ENCODE data around the gene RFTN2.

The RFTN2 gene

GRCh38 chr2:197600306-197600705, 75.1 kb downstream of the RFTN2 start:
- H3K27me3 ChIP-seq (ENCODE audit: insufficient read depth, low read length, poor library complexity), result peaks cover 9% of the 10 kb centered on the region
- H3K4me2 ChIP-seq (ENCODE audit: insufficient read depth, low read length), result no peak overlapping the region
- H3K4me3 ChIP-seq (ENCODE audit: low read depth in 1 of 2, low read length in 2 of 2), result no peak overlapping the region
- H3K79me2 ChIP-seq (ENCODE audit: insufficient read depth, low read length), result no peaks in the 10 kb centered on the region
- no peak overlapping the region for H2AFZ ChIP-seq (ENCODE audit: low read depth, low read length)
- H3K36me3 ChIP-seq (ENCODE audit: insufficient read depth, low read length), result no peaks in the 10 kb centered on the region
- no peaks in the 10 kb centered on the region for H3K9me3 ChIP-seq (ENCODE audit: insufficient read depth, low read length, severe bottlenecking)
- DNase-seq (no peak), ATAC-seq (ENCODE audit: insufficient read depth, low read depth) (no peak)
- H3K9ac ChIP-seq (ENCODE audit: low read depth, low read length), result no peak overlapping the region
- TF ChIP-seq EZH2 (IDR thresholded peaks at IDR 0.05; ENCODE audit: borderline replicate concordance, low read depth, low read length, severe bottlenecking) (no peak), CTCF (IDR thresholded peaks at IDR 0.05; ENCODE audit: borderline replicate concordance, extremely low read depth, low read length, poor library complexity, severe bottlenecking) (no peak)
- no peaks in the 10 kb centered on the region for H3K4me1 ChIP-seq (ENCODE audit: insufficient read depth, low read length)
- no peak overlapping the region for H3K27ac ChIP-seq (ENCODE audit: low read length)
- H4K20me1 ChIP-seq (ENCODE audit: insufficient read depth, low read length), result no peaks in the 10 kb centered on the region

- H3K27ac ChIP-seq (ENCODE audit: low read length), result no peak overlapping the region
- H3K27me3 ChIP-seq (ENCODE audit: insufficient read depth, low read length, poor library complexity), result peaks cover 11% of the 10 kb centered on the region
- H3K9ac ChIP-seq (ENCODE audit: low read depth, low read length), result no peak overlapping the region
- no peak overlapping the region for H3K4me2 ChIP-seq (ENCODE audit: insufficient read depth, low read length)
- no peak overlapping the region; the same call in 1 of the 2 replicates for H2AFZ ChIP-seq (ENCODE audit: low read depth, low read length)
- peak; percentile 44 for TF ChIP-seq CTCF (IDR thresholded peaks at IDR 0.05; ENCODE audit: borderline replicate concordance, extremely low read depth, low read length, poor library complexity, severe bottlenecking)
- no peak for TF ChIP-seq EZH2 (IDR thresholded peaks at IDR 0.05; ENCODE audit: borderline replicate concordance, low read depth, low read length, severe bottlenecking)
- no peaks in the 10 kb centered on the region for H3K79me2 ChIP-seq (ENCODE audit: insufficient read depth, low read length)
- H3K4me1 ChIP-seq (ENCODE audit: insufficient read depth, low read length), result no peaks in the 10 kb centered on the region
- no peaks in the 10 kb centered on the region for H4K20me1 ChIP-seq (ENCODE audit: insufficient read depth, low read length)
- DNase-seq (peak; percentile 16), ATAC-seq (ENCODE audit: insufficient read depth, low read depth) (peak; percentile 81)
- H3K36me3 ChIP-seq (ENCODE audit: insufficient read depth, low read length), result no peaks in the 10 kb centered on the region
- H3K9me3 ChIP-seq (ENCODE audit: insufficient read depth, low read length, severe bottlenecking), result no peaks in the 10 kb centered on the region
- no peak overlapping the region for H3K4me3 ChIP-seq (ENCODE audit: low read depth in 1 of 2, low read length in 2 of 2)
Measured at GRCh38 chr2:197599285-197599965, 76.0 kb downstream of the RFTN2 start.

- Histone ChIP-seq H3K27ac (ENCODE audit: low read length) (no peak overlapping the region), H3K79me2 (ENCODE audit: insufficient read depth, low read length) (no peaks in the 10 kb centered on the region), H2AFZ (ENCODE audit: low read depth, low read length) (no peak overlapping the region), H3K4me3 (ENCODE audit: low read depth in 1 of 2, low read length in 2 of 2) (no peak overlapping the region), H4K20me1 (ENCODE audit: insufficient read depth, low read length) (no peaks in the 10 kb centered on the region), H3K9me3 (ENCODE audit: insufficient read depth, low read length, severe bottlenecking) (no peaks in the 10 kb centered on the region), H3K4me2 (ENCODE audit: insufficient read depth, low read length) (no peak overlapping the region), H3K9ac (ENCODE audit: low read depth, low read length) (no peak overlapping the region), H3K36me3 (ENCODE audit: insufficient read depth, low read length) (no peaks in the 10 kb centered on the region), H3K27me3 (ENCODE audit: insufficient read depth, low read length, poor library complexity) (peaks cover 11% of the 10 kb centered on the region), H3K4me1 (ENCODE audit: insufficient read depth, low read length) (no peaks in the 10 kb centered on the region)
- no peak for TF ChIP-seq EZH2 (IDR thresholded peaks at IDR 0.05; ENCODE audit: borderline replicate concordance, low read depth, low read length, severe bottlenecking)
- no peak for TF ChIP-seq CTCF (IDR thresholded peaks at IDR 0.05; ENCODE audit: borderline replicate concordance, extremely low read depth, low read length, poor library complexity, severe bottlenecking)
- no peak for ATAC-seq (ENCODE audit: insufficient read depth, low read depth)
- no peak for DNase-seq
Measured at GRCh38 chr2:197598450-197598849, 76.9 kb downstream of the RFTN2 start.
